Bronchial epithelial cell (primary cell): ENCODE results near the gene PIBF1. TPM values are rescaled to one million over a fixed set of nuclear protein-coding genes. Genes with fewer than 3 reads are reported as not detected.

Experiments used
- DNase-seq: peaks from one replicate; pipeline ENCODE4 v3.0.0-alpha.2; 2010; ENCODE audit warnings: low read depth
- FAIRE-seq: peaks from 2 replicates; lab custom pipeline; 2011; peaks lifted over from hg19 to GRCh38; lab: Jason Lieb, UNC
- H3K27me3 ChIP-seq: 2 replicates; pipeline ENCODE4 v1.5.1; 2011; ENCODE audit warnings: low read length; ENCODE audit not compliant: control insufficient read depth, insufficient read depth
- H3K36me3 ChIP-seq: 2 replicates; pipeline ENCODE4 v1.5.1; 2011; ENCODE audit warnings: low read length; ENCODE audit not compliant: control insufficient read depth, insufficient read depth
- H3K4me3 ChIP-seq: 2 replicates; pipeline ENCODE4 v1.5.1; 2011; ENCODE audit warnings: mild to moderate bottlenecking, low read depth, low read length, control low read depth
- CTCF ChIP-seq: IDR thresholded peaks from 2 replicates; pipeline ENCODE4 v1.5.1; 2011; ENCODE audit warnings: mild to moderate bottlenecking, moderate library complexity, low read length, control low read depth, inconsistent platforms; ENCODE audit not compliant: insufficient read depth, severe bottlenecking
- total RNA-seq: library from RNA; depleted of rRNA; stranded (reverse); fragments of >200 nt; gene quantifications from 2 replicates; pipeline ENCODE4 v1.2.1, GENCODE V29; 2014

The PIBF1 gene
- total RNA-seq, 1 donor from 2014 or later: 16.8 TPM

GRCh38 chr13:73062468-73062867, 280.5 kb downstream of the PIBF1 start:
- TF ChIP-seq CTCF: no peak
- Histone ChIP-seq H3K36me3 (peaks cover 15% of the 10 kb centered on the region), H3K4me3 (peak overlapping the region; percentile 97), H3K27me3 (no peaks in the 10 kb centered on the region)
- DNase-seq: no peak
- no peak for FAIRE-seq

- Histone ChIP-seq H3K36me3 (peaks cover 16% of the 10 kb centered on the region), H3K4me3 (peak overlapping the region; percentile 97), H3K27me3 (no peaks in the 10 kb centered on the region)
- FAIRE-seq: no peak
- peak; percentile 74 for DNase-seq
- TF ChIP-seq CTCF: no peak
These were observed 281.2 kb downstream of the PIBF1 start for GRCh38 chr13:73063166-73063565.

GRCh38 chr13:73065036-73065435, 283.1 kb downstream of the PIBF1 start:
- Histone ChIP-seq H3K27me3 (no peaks in the 10 kb centered on the region), H3K4me3 (peak overlapping the region; percentile 2), H3K36me3 (peaks cover 13% of the 10 kb centered on the region)
- FAIRE-seq: no peak
- TF ChIP-seq CTCF: no peak
- DNase-seq: no peak

- Histone ChIP-seq H3K36me3 (peaks cover 15% of the 10 kb centered on the region), H3K4me3 (peak overlapping the region; percentile 9), H3K27me3 (no peaks in the 10 kb centered on the region)
- DNase-seq (peak; percentile 81), FAIRE-seq (no peak)
- TF ChIP-seq CTCF: no peak
These were observed 283.9 kb downstream of the PIBF1 start for GRCh38 chr13:73065665-73066340.

Other genes with a start within 250 kb of the PIBF1 start
- gene MZT1, start 54.5 kb upstream of the PIBF1 start, total RNA-seq: 5.4 and 9.5 TPM in 2 replicates
- 2.4 and 3.2 TPM in 2 replicates for gene BORA, start 54.2 kb upstream of the PIBF1 start, total RNA-seq
- 22.8 and 27.6 TPM in 2 replicates for gene DIS3, start 233 bp upstream of the PIBF1 start, total RNA-seq